Neutrophil (primary cell): ENCODE measurements around the gene FGF1.

Experiments
- H3K27ac ChIP-seq: fragments of 200-600 bp; sonication (generic); 2 replicates; pipeline ENCODE4 v1.5.1; 2016; ENCODE audit warnings: mild to moderate bottlenecking, moderate library complexity
- H3K27me3 ChIP-seq: fragments of 200-600 bp; sonication (generic); 2 replicates; pipeline ENCODE4 v1.6.0; 2016; ENCODE audit warnings: mild to moderate bottlenecking
- H3K36me3 ChIP-seq: fragments of 200-600 bp; sonication (generic); 2 replicates; pipeline ENCODE4 v1.5.1; 2017
- H3K4me1 ChIP-seq, 2 experiments: fragments of 200-600 bp in 1 of 2; sonication (generic) in 1 of 2; 1 replicate in 1 of 2; 2 replicates in 1 of 2; pipeline versions ENCODE4 v1.5.1 to v1.6.1; 2013 to 2016; ENCODE audit warnings: low read depth in 1 of 2, low read length in 1 of 2, mild to moderate bottlenecking in 1 of 2, moderate library complexity in 1 of 2; ENCODE audit not compliant: control insufficient read depth in 1 of 2, insufficient read depth in 1 of 2
- H3K4me3 ChIP-seq, 2 experiments: fragments of 200-600 bp in 1 of 2; sonication (generic) in 1 of 2; 1 replicate in 1 of 2; 2 replicates in 1 of 2; pipeline ENCODE4 v1.5.1; 2013 to 2016; ENCODE audit warnings: low read depth in 1 of 2, low read length in 1 of 2, mild to moderate bottlenecking in 1 of 2, moderate library complexity in 1 of 2
- H3K9me3 ChIP-seq: fragments of 200-600 bp; sonication (generic); 2 replicates; pipeline ENCODE4 v1.5.1; 2016
- CTCF ChIP-seq: fragments of 200-600 bp; sonication (generic); IDR thresholded peaks from 2 replicates; pipeline ENCODE4 v1.5.1; 2016; ENCODE audit warnings: antibody characterized with exemption

FGF1 gene

GRCh38 chr5:142602720-142603245 lies 83.1 kb downstream of the FGF1 start:
- Histone ChIP-seq H3K27me3 (peaks cover 32% of the 10 kb centered on the region), H3K4me1 (no peaks in the 10 kb centered on the region), H3K27ac (no peak overlapping the region), H3K4me3 (no peak overlapping the region), H3K9me3 (no peaks in the 10 kb centered on the region), H3K36me3 (no peaks in the 10 kb centered on the region)
- TF ChIP-seq CTCF, result no peak

DNA sequence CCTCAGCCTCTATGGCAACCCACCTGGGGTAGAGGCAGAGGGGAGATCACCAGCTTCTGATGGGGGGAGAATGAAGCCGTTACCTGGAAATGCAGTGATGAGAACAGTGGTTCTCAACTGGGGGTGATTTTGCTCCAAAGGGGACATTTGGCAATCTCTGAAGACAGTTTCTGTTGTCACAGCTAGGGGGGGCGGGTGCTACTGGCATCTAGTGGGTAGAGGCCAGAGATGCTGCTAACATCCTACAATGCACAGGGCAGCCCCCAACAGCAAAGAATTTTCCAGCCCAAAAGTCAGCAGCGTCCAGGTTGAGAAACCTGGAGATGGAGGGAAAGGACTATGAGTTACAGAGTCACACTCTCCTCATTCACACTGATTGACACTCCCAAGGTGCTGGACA lies 84.5 kb downstream of the FGF1 start:
- H3K27ac ChIP-seq, result no peak overlapping the region
- H3K4me3 ChIP-seq, result no peak overlapping the region
- no peaks in the 10 kb centered on the region for H3K4me1 ChIP-seq
- no peak for TF ChIP-seq CTCF
- peaks cover 36% of the 10 kb centered on the region for H3K27me3 ChIP-seq
- H3K9me3 ChIP-seq, result no peaks in the 10 kb centered on the region
- no peaks in the 10 kb centered on the region for H3K36me3 ChIP-seq

DNA sequence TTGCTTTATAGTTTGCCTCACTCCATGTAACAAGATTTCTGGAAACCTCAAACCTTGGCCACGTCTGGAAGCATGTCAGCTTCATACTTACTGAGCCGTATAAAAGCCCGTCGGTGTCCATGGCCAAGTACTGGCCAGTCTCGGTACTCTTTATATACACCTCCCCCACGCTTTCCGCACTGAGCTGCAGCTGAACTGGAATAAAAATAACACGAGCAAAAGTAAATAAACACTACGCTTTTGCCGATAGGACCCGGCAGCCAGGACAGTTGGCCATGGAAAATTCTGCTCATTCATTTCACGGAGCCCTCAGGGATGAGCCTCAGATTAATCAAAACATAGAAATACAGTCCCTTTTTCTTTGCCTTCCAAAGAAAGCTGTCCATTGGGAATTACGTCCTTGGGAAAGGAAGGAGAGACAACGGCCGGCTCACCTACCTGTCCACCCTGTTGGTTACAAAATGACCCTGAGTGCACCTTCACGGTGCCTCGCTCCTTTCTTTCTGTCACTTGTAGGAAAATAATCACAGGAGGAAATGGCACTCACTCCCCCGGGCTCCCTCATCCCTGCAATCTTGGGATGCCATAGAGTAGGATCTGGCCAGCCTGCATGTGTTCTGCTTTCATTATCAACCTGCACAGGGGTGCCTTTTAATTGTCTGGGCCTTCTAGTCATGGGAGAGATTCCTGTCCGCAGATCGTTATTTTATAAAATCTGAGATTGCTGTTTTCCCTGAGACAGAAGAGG lies 85.1 kb downstream of the FGF1 start:
- Histone ChIP-seq H3K9me3 (no peaks in the 10 kb centered on the region), H3K27me3 (peaks cover 36% of the 10 kb centered on the region), H3K27ac (no peak overlapping the region), H3K4me1 (no peaks in the 10 kb centered on the region), H3K4me3 (no peak overlapping the region), H3K36me3 (no peaks in the 10 kb centered on the region)
- no peak for TF ChIP-seq CTCF

- H3K36me3 ChIP-seq, result no peaks in the 10 kb centered on the region
- H3K9me3 ChIP-seq, result no peaks in the 10 kb centered on the region
- peaks cover 36% of the 10 kb centered on the region for H3K27me3 ChIP-seq
- H3K4me3 ChIP-seq, result no peak overlapping the region
- no peaks in the 10 kb centered on the region for H3K4me1 ChIP-seq
- no peak overlapping the region for H3K27ac ChIP-seq
- TF ChIP-seq CTCF, result no peak
These were observed 85.8 kb downstream of the FGF1 start for GRCh38 chr5:142600092-142600491.

GRCh38 chr5:142598338-142598700 lies 87.6 kb downstream of the FGF1 start:
- Histone ChIP-seq H3K27ac (no peak overlapping the region), H3K4me3 (no peak overlapping the region), H3K9me3 (no peaks in the 10 kb centered on the region), H3K27me3 (peaks cover 36% of the 10 kb centered on the region), H3K4me1 (no peaks in the 10 kb centered on the region), H3K36me3 (no peaks in the 10 kb centered on the region)
- TF ChIP-seq CTCF, result no peak
